ENCODE data around the gene MAST4.

The MAST4 gene

GRCh38 chr5:66882606-66883227 is 286.5 kb downstream of the MAST4 start:
- no peak for DNase-seq

DNA sequence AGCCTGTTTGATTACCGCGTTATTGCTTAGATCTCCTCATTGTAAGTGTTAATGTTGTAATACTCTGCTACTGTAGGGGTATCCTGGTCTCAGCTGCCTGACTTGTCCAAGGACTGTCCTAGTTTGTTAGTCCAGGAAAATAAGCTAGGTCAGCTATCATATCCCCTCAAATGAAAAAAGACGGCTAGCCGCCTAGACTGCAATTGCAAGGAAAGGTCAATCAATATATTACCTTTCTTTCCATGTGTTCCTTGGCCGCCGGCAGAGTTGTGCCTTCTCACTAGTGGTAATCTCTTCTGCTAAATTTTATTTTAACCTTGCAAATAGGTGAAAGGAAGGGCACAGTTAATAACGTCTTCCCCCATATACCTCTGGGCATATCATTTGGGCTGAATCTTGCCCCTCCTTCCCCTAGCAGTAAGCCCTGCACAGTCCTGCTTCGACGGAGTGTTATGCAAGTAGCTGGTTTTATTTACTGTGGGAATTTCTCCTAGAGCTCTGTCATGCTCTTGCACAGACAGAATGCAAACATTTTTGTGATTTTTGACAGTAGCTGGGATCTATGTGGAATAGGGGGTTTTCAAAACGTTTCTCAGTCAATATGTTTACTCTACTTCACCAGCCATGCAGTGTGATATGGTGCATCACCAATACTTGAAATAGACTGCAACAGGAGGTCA is 288.5 kb downstream of the MAST4 start:
- no peak for DNase-seq

GRCh38 chr5:66886941-66887340 is 290.7 kb downstream of the MAST4 start:
- no peak for DNase-seq

DNA sequence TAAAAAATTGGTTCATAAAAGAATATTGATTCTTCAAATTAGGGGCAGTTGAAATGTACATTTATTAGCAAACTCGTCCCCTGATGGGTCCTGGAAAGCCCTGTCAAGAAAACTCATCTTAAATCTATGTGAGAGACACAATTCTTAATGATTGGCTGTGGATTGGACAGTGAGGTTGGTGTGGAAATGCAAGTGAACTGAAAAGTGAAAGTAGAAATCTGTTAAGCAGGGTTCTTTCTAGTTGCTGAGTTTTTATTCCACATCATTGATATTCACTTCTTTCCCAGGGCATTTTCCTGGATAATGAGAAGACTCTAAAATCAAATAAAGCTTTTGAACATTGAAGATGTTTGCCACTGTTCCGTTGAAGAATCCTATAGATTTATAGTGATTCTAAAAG is 292.4 kb downstream of the MAST4 start:
- no peak for DNase-seq

DNA sequence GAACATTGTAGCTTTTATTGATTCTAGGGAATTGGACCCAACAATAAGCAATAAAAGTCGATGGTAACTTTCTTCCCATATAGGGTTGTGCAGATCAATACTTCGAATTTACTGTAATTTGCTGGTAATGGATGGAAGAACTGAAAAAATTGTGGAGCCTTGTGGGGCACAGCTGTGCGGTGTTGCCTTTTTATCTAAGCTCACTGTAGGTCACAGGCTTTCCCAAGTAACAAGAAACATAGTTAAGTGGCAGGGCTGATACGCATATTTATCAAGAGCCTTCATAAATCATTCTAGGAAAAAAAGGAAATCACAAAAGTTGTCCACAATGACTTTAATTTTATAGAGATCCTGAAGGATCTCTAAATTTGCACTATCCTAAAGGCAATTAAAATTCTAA is 292.9 kb downstream of the MAST4 start:
- no peak for DNase-seq

DNA sequence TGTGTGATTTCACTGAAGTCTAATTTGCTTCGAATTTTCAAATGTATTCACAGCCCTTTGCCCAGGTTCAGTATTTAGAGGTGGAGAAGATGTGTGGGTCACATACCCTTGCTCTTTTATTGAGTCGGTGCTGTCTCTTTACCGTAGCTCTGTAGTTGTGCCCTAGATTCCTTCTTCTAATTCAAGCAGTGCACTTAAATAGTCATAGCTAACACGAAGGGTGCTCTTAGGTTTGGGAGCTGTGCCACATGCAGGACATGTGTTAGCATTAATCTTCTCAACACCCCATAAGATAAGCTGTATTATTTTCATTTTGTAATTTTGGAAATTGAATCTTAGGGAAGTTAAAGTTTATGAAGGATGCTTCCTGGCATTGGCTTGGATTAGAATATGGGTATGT is 293.3 kb downstream of the MAST4 start:
- DNase-seq = no peak

GRCh38 chr5:66891184-66891925 is 295.2 kb downstream of the MAST4 start:
- no peak for DNase-seq

DNA sequence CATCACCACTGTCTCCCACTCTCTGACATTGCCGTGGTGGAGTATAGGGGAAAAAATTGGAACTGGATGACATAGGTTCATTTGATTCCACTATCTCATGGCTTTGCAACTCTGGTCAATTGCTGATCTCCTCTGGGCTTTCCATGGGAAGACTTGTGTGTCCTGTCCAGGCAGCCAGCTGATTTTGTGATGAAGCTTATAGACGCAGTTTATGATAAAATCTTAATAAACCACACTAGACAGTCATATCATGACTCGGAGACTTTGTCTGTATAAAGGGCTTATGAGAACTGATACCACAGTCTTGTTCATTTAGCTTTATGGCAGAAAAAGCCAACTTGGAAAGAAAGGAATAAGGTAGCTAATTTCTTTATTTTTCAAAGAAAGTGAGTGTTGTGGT is 296.5 kb downstream of the MAST4 start:
- DNase-seq = no peak

GRCh38 chr5:66894480-66895240 is 298.5 kb downstream of the MAST4 start:
- DNase-seq = no peak

- no peak for DNase-seq
These were observed 300.0 kb downstream of the MAST4 start for GRCh38 chr5:66896171-66896570.

GRCh38 chr5:66897356-66897755 is 301.2 kb downstream of the MAST4 start:
- DNase-seq = no peak

- DNase-seq = no peak
These were observed 302.2 kb downstream of the MAST4 start for GRCh38 chr5:66898241-66898995.

DNA sequence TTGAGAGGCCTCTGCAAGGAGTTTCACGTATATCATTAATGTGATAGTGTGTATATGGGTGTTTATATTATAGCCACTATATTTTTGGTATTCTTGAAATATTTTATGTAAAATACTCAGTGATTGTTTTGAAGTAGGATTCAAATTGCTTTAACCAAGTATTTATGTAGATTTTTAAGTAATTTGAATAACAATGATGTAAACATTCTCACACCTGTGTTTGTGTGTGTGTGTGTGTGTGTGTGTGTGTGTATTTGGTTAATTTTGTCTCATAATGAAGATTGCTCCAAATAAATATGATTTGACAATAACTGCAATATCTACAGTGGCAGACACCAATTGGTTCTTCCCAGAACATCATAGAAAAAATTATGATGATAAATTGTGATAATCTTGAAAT is 307.0 kb downstream of the MAST4 start:
- no peak for DNase-seq

DNA sequence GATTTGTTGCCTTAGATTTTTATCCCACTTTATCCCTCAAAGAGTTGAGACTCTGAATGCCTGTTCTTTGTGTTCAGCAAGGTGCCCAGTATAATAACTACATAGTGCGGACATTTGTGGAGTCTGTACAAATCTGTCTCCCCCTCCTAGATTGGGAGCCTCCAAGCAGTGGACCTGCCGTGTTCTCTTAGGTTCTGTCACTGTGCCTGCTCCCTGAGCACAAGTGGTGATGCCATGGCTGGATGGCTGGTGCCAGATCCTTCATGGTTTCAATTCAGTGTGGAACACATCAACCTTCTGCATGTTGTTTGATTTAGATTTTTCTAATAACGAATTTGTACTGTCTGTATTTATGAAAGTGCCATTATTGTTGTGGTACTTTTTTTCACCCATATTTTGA is 307.5 kb downstream of the MAST4 start:
- DNase-seq = no peak

- no peak for DNase-seq
These were observed 308.0 kb downstream of the MAST4 start for GRCh38 chr5:66904189-66904588.

DNA sequence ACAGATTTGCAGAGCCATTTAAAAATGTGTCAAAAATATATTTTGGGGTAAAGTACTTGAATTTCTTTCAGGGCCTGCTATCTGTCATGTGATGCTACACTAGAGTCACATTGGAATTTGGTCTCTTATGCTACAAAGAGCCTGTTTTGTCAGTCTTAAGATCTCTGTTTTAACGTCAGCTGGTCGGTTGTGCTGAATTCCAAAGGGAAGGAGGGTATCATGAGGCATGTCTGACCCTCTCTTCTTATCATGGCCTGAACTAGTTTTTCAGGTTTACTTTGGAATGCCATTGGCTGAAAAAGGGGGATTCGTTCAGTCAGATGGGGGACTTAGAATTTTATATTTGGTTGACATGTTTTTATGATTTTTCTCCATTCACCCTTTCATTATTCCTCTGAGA is 309.8 kb downstream of the MAST4 start:
- no peak for DNase-seq

- DNase-seq = no peak
These were observed 312.0 kb downstream of the MAST4 start for GRCh38 chr5:66908230-66908629.

- no peak for DNase-seq
These were observed 313.2 kb downstream of the MAST4 start for GRCh38 chr5:66909364-66909763.

DNA sequence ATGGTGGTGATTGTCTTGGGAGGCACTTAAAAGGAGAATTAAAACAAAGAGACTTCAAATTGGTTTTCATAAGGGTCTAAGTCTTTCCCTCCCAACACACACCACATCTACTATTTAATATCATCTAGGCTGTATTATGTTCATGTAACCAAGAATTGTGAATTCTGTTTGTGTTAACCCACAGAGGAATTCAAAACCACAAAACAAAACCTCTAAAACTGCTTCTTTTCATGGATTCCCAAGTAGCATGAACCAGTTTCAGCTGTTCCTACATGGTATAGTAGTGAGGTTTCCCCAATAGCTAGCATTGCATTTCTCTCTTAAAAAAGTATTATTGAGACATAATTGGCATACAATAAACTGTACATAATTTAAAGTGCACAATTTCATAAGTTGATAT is 316.6 kb downstream of the MAST4 start:
- no peak for DNase-seq

GRCh38 chr5:66915531-66915930 is 319.3 kb downstream of the MAST4 start:
- no peak for DNase-seq

GRCh38 chr5:66922881-66923280 is 326.7 kb downstream of the MAST4 start:
- no peak for DNase-seq

DNA sequence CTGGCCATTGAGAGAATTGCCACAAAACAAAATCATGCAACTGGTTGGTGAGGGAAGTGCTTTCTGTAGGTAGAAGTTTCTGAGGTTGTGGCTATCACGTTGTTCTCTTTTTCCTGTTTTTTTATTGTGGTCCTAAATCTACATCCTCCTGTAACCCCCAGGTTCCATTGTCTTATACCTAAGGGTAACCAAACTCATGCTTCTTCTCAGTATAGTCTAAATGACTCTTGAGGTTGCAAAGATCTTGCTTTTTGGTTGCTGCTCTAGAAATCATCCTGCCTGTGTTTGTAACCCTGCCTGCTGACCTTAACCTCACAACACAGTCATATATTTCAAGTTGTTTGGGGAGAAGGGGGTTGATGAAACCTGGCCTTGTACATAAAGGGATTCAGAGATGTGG is 327.3 kb downstream of the MAST4 start:
- DNase-seq = no peak

GRCh38 chr5:66923922-66924321 is 327.7 kb downstream of the MAST4 start:
- DNase-seq = no peak

Data from activated CD4-positive, CD25-positive, alpha-beta regulatory T cell (primary cell).